ENCODE results near the gene PPOX. TPM values are rescaled to one million over a fixed set of nuclear protein-coding genes. Genes with fewer than 3 reads are reported as not detected.

The PPOX gene
- 15.3 and 17.8 TPM in 2 replicates for total RNA-seq (2014; rRNA removed)
- polyA plus RNA-seq (2012), result 9.5 TPM

GRCh38 chr1:161165742-161166668, at the start of gene PPOX:
Gene PPOX, plus strand, starts transcription at chr1:161166426. Its CDS starts 422 bp downstream, at chr1:161166848.
- peak; percentile 97 for DNase-seq (ENCODE audit: low read depth)

- DNase-seq (ENCODE audit: low read depth), result peak; percentile 76
These were observed 48.3 kb upstream of the PPOX start, which contains the start of the genes NIT1 and PFDN2 for GRCh38 chr1:161117759-161118581. Gene NIT1, plus strand, starts transcription at chr1:161118105. Its CDS starts 72 bp downstream, at chr1:161118177. Gene PFDN2, minus strand, starts transcription at chr1:161118037. Its CDS starts 11 bp downstream, at chr1:161118026.

- DNase-seq (ENCODE audit: low read depth), result peak; percentile 49
These were observed 46.9 kb upstream of the PPOX start for GRCh38 chr1:161119092-161119903.

- DNase-seq (ENCODE audit: low read depth), result no peak
These were observed 45.1 kb upstream of the PPOX start for GRCh38 chr1:161121042-161121650.

- no peak for DNase-seq (ENCODE audit: low read depth)
These were observed 44.4 kb upstream of the PPOX start for GRCh38 chr1:161121834-161122233.

GRCh38 chr1:161122967-161123366, 43.3 kb upstream of the PPOX start:
- no peak for DNase-seq (ENCODE audit: low read depth)

GRCh38 chr1:161127649-161128048, 38.6 kb upstream of the PPOX start:
- DNase-seq (ENCODE audit: low read depth), result no peak

- DNase-seq (ENCODE audit: low read depth), result peak; percentile 4
These were observed 37.4 kb upstream of the PPOX start for GRCh38 chr1:161128591-161129420.

GRCh38 chr1:161130266-161130665, 36.0 kb upstream of the PPOX start:
- DNase-seq (ENCODE audit: low read depth), result no peak

- DNase-seq (ENCODE audit: low read depth), result peak; percentile 35
These were observed 34.5 kb upstream of the PPOX start for GRCh38 chr1:161131523-161132409.

GRCh38 chr1:161132410-161133219, 33.6 kb upstream of the PPOX start, which contains the start of gene DEDD:
Gene DEDD, minus strand, starts transcription at chr1:161132667. Its CDS starts 8,205 bp downstream, at chr1:161124462.
- peak; percentile 97 for DNase-seq (ENCODE audit: low read depth)

GRCh38 chr1:161133220-161133740, 32.9 kb upstream of the PPOX start:
- peak; percentile 8 for DNase-seq (ENCODE audit: low read depth)

GRCh38 chr1:161137881-161138280, 28.3 kb upstream of the PPOX start:
- no peak for DNase-seq (ENCODE audit: low read depth)

GRCh38 chr1:161138431-161138830, 27.8 kb upstream of the PPOX start:
- no peak for DNase-seq (ENCODE audit: low read depth)

- DNase-seq (ENCODE audit: low read depth), result peak; percentile 47
These were observed 26.5 kb upstream of the PPOX start for GRCh38 chr1:161139766-161140165.

GRCh38 chr1:161140755-161141400, 25.3 kb upstream of the PPOX start:
- DNase-seq (ENCODE audit: low read depth), result no peak

- no peak for DNase-seq (ENCODE audit: low read depth)
These were observed 20.4 kb upstream of the PPOX start for GRCh38 chr1:161145832-161146231.

All from LHCN-M2 (cell line).